ENCODE measurements around the gene ALAS1.

GRCh38 chr3:52221141-52221562, 23.2 kb downstream of the ALAS1 start:
- TF ChIP-seq POLR2AphosphoS5 (IDR thresholded peaks at IDR 0.05) (no peak), CTCF (IDR thresholded peaks at IDR 0.05) (no peak)
